CD1c-positive myeloid dendritic cell (primary cell): Measurements from ENCODE around the gene MPPED1.

ENCODE experiments used
- DNase-seq: peaks from one replicate; pipeline ENCODE4 v3.0.0-alpha.2; 2016; ENCODE audit errors: extremely low spot score

Gene MPPED1

DNA sequence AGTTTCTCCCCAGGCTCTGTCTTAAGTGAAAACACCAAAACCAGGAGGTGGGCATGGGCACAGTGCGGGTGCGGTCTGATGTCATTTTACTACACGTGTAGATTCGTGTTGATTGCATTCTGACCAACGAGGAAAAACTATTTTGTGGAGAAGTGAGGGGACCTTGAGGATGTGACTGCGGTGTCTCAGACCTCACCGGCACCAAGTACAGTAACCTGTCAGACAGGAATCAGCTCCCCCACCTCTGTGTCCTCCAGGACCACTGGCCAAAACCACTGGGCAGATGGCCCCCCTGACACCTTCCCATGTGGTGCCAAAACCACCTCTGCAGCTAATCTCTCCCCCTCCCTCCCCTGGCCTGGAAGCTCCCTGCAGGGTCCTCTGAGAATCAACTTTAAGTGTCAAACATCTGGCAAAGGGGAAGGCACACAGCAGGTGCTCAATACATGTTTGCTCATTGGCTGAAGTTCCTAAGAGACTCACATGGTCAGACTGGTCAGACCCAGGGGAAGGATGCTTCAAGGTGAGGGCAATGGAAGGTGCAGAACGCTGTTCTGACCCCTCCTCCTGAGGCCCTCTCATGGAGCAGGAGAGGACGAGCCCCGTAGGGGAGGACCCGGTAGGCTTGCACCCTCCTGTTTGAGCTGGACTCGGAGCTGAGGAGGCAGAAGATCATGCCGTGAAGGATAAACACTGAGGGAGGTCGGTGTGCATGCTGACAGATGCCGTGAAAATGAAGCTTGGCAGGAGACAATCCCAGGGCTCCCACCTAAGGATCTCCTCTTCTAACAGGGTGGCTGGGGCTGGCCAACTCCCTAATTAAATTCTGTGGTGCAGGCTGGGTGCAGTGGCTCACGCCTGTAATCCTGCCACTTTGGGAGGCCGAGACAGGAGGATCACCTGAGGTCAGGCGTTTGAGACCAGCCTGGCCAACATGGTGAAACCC, 129.9 kb downstream of the MPPED1 start:
- DNase-seq = no peak

DNA sequence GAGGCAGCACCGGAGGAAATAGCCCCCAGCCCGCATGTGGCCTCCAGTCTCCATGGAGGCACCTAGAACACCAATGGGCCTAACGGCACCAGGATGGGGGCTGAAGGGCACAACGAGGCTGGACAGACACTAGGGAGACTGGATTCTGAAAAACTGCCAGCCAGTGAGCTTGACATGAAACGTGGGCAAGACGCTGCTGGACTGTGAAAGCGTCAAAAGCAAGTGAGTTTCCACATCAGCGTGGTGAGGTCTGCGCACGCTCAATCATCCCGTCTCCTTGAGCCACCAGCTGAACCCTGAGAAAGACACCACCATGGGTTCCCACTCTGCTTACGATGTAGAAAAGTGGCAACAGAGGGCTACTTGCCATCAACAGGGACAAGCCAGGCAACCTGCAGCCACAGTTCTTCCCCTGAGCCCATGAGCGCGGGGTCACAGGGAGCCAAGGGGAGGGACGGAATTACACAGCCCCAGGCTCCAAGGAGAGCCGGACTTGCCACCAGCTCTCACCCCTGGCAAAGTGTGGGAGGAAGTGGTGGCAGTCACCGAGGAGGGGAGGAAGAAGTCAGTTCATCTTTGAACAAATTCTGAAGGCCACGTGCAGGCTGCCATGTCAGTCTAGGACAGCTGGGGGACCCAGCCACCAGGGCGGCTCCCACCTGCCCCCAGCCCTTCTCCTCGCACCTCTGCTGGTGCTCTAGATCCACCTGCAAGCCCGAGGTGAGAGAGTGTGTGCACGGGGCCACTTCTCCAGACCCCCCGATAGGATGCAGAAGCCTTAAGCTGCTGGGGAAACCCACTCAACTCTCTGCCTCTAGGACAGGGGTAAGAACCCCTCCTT, 131.1 kb downstream of the MPPED1 start:
- no peak for DNase-seq

DNA sequence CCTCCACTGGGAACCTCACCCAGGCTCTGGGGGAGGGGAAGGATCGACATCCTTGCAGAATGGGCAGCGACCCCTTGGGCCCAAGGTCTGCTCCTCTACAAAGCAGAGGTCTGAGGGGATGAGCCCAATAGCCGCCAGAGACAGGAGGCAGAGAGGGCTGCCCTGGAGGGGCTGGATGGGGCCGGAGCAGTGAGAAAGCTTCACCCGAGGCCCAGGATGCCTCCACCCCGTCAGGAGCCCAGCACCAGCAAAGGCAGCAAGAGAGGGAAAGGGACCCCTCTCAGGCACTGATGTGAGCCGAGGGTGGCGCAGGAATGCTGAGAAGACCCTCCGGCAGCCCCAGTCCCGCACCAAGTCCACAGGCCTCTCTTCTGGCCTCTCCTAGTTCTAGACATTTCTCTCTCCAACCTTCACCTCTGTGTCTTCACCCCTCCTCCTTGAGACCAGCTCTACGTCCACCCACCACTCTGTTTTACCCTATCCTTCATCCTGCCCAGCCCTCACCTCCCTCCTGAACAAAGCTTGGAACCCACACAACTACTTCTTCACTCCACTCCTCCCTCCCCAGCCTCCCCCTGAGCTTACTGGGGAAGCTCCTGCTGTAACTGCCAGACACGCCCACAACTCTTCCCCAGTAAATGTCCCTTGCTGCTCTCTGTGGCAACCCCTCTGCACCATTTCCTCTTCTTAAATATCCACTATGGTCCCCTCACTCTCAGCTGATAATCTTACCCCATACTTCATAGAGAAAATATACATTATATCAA, 131.9 kb downstream of the MPPED1 start:
- no peak for DNase-seq

DNA sequence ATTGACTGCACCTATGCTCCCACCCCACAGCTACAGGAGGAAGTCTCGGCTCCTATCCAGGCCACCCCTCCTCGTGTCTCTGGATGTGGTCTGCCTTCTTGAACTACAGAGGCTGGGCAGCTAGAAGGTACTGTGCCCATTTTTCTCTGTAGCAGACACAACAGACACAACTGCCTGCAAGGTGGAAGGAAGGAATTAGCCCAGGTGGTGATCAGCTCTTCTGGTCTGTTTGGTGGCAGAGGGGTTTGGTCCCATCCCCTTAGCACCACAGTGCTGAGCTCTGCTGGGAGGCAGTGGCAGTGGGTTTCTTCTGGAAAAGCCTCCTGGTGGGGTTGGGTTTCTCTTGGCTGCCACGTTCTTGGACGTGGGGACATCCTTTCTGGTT, 132.5 kb downstream of the MPPED1 start:
- no peak for DNase-seq

DNA sequence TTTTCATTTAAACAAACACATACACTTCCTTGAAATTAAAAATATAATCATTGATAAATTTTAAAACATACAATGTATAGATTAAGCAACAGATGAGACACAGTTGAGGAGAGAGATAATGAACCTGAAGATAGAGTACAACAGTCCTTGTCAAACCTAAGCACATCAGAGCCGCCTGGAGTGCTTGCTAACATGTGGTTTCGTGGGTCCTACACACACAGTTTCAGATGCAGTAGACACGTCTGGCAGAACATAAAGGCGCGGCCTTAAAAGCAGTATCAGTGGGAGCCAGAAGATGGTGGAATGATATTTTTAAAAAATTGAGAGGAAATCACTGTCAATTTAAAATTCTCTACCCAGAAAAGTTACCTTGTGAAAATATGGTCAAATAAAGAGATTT, 134.4 kb downstream of the MPPED1 start:
- DNase-seq = no peak

DNA sequence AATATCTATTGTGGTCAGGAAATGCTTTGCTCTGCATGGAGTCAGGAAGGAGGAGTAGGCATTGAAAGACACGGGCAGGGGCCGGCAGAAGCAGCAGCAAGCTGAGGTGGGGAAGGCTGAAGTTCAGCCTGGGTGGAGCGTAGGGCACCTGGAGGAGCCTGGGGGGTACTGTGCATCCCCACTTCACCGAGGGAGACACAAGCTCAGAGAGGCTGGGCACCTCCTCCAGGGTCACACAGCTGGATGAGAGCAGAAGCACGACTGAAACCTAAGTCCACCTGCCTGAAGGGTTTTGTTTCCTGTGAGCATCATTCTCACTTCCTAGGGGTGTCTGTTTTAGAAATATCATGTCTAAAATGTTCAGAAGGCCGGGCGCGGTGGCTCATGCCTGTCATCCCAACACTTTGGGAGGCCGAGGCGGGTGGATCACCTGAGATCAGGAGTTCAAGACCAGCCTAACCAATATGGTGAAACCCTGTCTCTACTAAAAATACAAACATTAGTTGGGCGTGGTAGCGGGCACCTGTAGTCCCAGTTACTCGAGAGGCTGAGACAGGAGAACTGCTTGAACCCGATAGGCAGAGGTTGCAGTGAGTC, 138.3 kb downstream of the MPPED1 start:
- no peak for DNase-seq

DNA sequence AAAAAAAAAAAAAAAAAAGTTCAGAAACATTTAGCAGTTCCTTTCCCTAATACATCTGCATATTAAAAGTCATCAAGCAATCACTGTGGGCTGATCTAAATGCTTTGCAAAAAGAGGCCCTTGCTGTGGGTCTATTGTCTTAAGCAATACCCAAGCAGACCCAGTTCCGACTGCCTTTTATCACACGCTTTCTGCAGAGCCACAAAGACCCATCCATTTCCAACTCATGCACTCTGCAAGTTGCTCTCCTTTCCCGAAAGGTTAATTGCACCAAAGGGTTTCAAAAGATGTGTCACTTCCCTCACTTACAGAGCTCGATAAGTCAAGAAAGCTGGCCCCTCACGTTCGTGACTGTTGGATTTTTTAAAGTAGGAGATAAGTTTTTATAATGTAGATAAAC, 138.9 kb downstream of the MPPED1 start:
- DNase-seq = no peak

DNA sequence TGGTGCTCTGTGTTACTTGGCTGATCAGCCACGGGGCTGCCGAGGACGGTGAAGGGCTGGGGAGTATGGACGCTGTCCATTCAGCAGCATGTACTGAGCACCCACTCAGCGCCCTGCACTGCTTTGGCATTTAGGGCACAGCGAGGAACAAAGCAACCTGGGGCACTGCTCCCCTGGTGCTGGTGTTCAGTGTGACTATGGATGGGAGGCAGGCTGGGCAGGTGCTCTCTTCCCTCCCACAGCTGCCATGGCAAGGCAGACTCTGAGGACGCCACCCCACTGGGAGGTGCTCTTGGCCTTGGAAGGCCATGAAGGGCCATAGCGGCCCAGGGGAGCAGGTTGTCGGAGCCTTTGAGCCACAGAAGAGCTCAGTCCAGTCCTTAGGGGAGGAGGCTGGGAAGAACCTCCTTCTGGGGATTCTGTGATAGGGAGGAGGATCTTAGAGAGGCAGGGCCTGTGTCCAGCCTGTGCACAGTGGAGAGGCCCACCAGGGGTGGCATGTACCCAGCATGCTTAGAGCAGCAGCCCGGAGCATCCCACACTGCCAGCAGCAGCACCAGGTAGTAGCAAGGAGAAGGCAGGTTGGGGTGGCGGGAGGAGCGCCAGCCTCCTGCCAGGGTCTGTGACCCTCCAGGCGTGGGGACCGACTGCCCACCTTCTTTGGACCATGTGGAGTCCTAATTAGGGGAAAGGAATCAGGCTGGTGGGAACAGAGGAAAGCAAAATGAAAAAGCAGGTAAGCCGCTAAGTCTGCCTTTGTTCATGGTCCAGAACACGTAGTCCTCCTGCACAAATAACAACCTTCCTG, 141.8 kb downstream of the MPPED1 start:
- DNase-seq = no peak

DNA sequence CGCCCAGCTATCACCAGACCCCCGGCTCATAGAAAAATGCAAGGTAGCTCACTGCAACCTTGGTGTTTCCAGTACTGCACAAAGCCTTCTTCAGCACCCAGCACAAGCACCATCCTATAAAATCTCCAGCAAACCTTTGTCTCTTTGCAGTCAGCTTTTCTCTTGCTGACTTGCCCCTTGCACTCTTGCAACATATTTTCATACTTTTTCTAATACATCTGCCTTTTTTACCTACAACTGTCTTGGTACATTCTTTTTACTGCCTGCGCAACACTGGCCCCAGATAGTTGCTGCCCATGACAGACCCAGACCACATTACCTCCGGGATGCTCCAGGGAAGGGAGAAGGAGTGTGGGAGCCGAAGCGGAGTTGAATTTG, 142.4 kb downstream of the MPPED1 start:
- DNase-seq = no peak

DNA sequence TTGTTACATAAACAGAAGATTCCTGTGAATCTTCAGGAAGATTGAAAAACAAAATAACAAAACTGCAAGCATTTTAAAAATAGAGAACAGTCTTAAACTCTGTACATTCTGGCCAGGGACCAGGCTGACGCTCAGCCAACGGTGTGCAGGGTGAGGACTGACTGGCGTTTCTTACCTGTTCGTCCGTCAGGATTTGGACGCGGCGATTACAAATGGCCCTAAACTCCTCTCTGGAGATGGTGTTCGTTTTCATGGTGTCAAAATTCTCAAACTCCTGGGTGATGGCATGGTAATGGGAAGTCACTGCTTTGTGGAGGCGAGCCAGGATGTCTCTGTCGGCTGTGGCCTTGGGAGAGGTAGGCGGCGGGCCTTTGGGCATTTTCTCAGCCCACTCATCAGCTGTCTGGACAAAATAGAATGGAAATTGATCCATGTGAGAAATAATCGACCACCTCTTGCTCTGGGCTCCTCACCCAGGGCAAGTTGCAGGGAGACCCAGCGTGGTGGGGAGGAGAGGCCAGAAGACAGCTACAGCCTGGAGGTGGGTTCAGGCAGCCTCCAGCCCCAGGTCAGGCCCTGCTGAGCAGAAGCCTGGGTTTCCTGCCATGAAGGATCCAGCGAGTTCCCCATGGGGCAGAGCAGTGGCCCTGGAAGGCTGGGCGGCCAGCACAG, 143.0 kb downstream of the MPPED1 start:
- DNase-seq = no peak

DNA sequence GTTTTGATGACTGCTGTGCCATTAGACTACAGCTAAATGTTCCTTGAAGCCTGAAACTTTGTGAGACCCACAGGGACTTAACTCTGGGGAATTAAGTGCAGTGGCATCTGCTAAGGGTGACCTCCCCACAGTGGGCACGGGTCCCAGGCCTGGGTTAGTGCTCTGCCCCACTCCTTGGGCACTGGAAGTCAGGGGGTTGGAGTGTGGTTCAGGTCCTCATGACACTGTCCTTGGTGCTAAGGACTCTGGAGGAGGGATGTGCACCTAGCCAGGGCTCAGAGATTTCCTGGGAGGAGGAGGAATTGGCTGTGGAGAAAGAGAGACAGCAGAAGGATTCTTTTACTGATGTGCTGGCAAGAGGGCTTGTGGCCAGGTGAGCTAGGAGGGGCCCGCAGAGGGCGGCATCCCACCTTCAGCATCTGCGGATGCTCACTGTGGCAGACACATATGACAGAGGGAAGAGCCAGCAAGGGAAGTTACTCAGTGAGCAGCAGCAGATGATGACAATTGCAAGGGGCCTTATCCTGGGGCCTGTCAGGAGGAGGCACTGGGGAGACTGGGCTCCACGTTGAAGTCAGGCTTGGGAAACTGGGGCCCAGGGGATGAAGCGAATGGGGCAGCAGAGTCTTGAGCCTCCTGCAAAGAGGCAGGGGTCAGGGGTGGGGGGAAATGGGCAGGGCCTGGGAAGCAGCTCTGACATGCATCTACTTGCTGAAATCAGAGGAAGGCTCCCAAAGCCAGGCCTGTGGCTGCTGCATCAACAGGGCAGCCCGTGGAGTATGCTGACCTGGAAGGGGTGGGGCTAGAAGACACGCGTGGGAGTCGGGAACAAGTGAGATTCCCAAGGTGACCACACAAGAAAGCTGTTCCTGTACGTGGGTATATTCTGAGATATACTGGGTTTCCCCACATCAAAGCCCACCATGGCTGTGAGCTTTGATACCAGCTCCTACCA, 144.0 kb downstream of the MPPED1 start:
- DNase-seq = no peak
